Stomach (tissue), 9 donors: ENCODE results near the gene MAPK9. TPM values are rescaled to one million over a fixed set of nuclear protein-coding genes. Genes with fewer than 3 reads are reported as not detected.

Experiments used
- DNase-seq, 2 donors: peaks; one replicate each; pipeline versions ENCODE4 v3.0.0 to v3.0.0-alpha.2; 2013 to 2019
- H3K27ac ChIP-seq, 5 donors: fragments of 200-600 bp in 4 of 5; sonication (generic) in 4 of 5; one replicate each; pipeline ENCODE4 v1.5.1; 2013 to 2019; ENCODE audit warnings: mild to moderate bottlenecking in 1 of 5, moderate library complexity in 1 of 5
- H3K27me3 ChIP-seq, 3 donors: fragments of 200-600 bp; sonication (generic); one replicate each; pipeline ENCODE4 v1.5.1; 2017 to 2019; ENCODE audit warnings: mixed run types in 1 of 3
- H3K36me3 ChIP-seq, 4 donors: fragments of 200-600 bp; sonication (generic); 1 replicate in 3 of 4; 2 replicates in 1 of 4; pipeline ENCODE4 v1.5.1; 2016 to 2019
- H3K4me1 ChIP-seq, 4 donors: fragments of 200-600 bp; sonication (generic); one replicate each; pipeline ENCODE4 v1.5.1; 2016 to 2019
- H3K4me3 ChIP-seq, 4 donors: fragments of 200-600 bp; sonication (generic) in 3 of 4; one replicate each; pipeline ENCODE4 v1.5.1; 2016 to 2019; ENCODE audit warnings: mild to moderate bottlenecking in 1 of 4
- H3K9me3 ChIP-seq, 4 donors: fragments of 200-600 bp; sonication (generic); one replicate each; pipeline ENCODE4 v1.5.1; 2016 to 2019
- CTCF ChIP-seq, 7 experiments: fragments of 450-650 bp in 4 of 7; fragments of 200-600 bp in 3 of 7; sonication (generic) in 3 of 7; IDR thresholded peaks; one replicate each; pipeline ENCODE4 v1.5.1; 2016 to 2019; ENCODE audit warnings: antibody characterized with exemption in 7 of 7, control low read depth in 2 of 7, mild to moderate bottlenecking in 1 of 7
- EP300 ChIP-seq: sonication (generic); formaldehyde crosslinking; IDR thresholded peaks from one replicate; pipeline ENCODE4 v1.6.1; 2017; ENCODE audit warnings: antibody characterized with exemption
- POLR2A ChIP-seq, 4 donors: fragments of 450-650 bp; IDR thresholded peaks; one replicate each; pipeline ENCODE4 v1.6.1; 2016; ENCODE audit warnings: antibody characterized with exemption in 4 of 4, control low read depth in 2 of 4, mild to moderate bottlenecking in 1 of 4, moderate library complexity in 1 of 4
- POLR2AphosphoS5 ChIP-seq, 3 donors: sonication (generic); formaldehyde crosslinking; IDR thresholded peaks; one replicate each; pipeline ENCODE4 v1.6.1; 2016; ENCODE audit warnings: antibody characterized with exemption in 3 of 3
- WGBS, 5 donors: extraction: QIAGEN DNeasy Blood & Tissue Kit in 3 of 5; methylation state at CpG; one replicate each; pipeline versions ENCODE4 v1.1.5 to v1.1.7; 2013 to 2018; 5-methylcytosine and 5-hydroxymethylcytosine counted together
- intact Hi-C: fragments of 100-400 bp; cut with DNase I; formaldehyde crosslinking; loops from one replicate; pipeline ENCODE4 v1.15.1; 2023; ENCODE audit warnings: low total_unique reads
- polyA plus RNA-seq, 3 donors: library from polyadenylated mRNA; stranded (reverse); fragments of 200-250 nt; gene quantifications; one replicate each; pipeline ENCODE4 v1.2.3, GENCODE V29; 2013
- total RNA-seq, 5 donors: library from RNA; depleted of rRNA; stranded (reverse); fragments of >200 nt; gene quantifications; one replicate each; pipeline versions ENCODE4 v1.1.0 to v1.2.3, GENCODE V29; 2014 to 2016
- donor health status: healthy with polysubstance abuse.
- donor health status: Bipolar disorder and iron deficiency.
- donor health status: healthy.

MAPK9 gene
- total and polyA plus RNA-seq, 8 donors = 9.2 to 43.5 (median 22.3) TPM

- Histone ChIP-seq H3K4me1 (no peaks in the 10 kb centered on the region), H3K27ac (no peak overlapping the region), H3K9me3 (peaks cover 0 to 6% (median 0%) of the 10 kb centered on the region in 4 donors), H3K27me3 (peaks cover 0 to 19% (median 4%) of the 10 kb centered on the region in 3 donors), H3K4me3 (no peak overlapping the region), H3K36me3 (no peaks in the 10 kb centered on the region)
- intact Hi-C loops = no loop called here
- no peak for TF ChIP-seq CTCF (IDR thresholded peaks at IDR 0.05)
- WGBS, 5 donors = 93 to 97% (median 95%) methylated on average over 24 of the region's 24 CpGs
- no peak for DNase-seq
Measured at GRCh38 chr5:180193749-180194375, 98.0 kb downstream of the MAPK9 start.

GRCh38 chr5:180191716-180192115 is 100.2 kb downstream of the MAPK9 start:
- H3K4me3 ChIP-seq = no peak overlapping the region
- intact Hi-C loops = no loop called here
- H3K27me3 ChIP-seq = no peaks in the 10 kb centered on the region
- no peaks in the 10 kb centered on the region for H3K4me1 ChIP-seq
- TF ChIP-seq CTCF (IDR thresholded peaks at IDR 0.05) (no peak), EP300 (no peak), POLR2AphosphoS5 (IDR thresholded peaks at IDR 0.05) (no peak), POLR2A (IDR thresholded peaks at IDR 0.05) (no peak)
- H3K9me3 ChIP-seq = peaks cover 0 to 16% (median 8%) of the 10 kb centered on the region in 4 donors
- WGBS, 5 donors = 58 to 79% (median 59%) methylated on average over 6 of the region's 6 CpGs
- H3K27ac ChIP-seq = no peak overlapping the region
- DNase-seq = no peak
- H3K36me3 ChIP-seq = no peaks in the 10 kb centered on the region

- Histone ChIP-seq H3K27me3 (no peaks in the 10 kb centered on the region), H3K4me1 (no peaks in the 10 kb centered on the region), H3K36me3 (no peaks in the 10 kb centered on the region), H3K4me3 (no peak overlapping the region), H3K9me3 (peaks cover 0 to 25% (median 22%) of the 10 kb centered on the region in 4 donors), H3K27ac (no peak overlapping the region)
- no peak for TF ChIP-seq CTCF (IDR thresholded peaks at IDR 0.05)
- TF ChIP-seq EP300 = no peak
- TF ChIP-seq POLR2A (IDR thresholded peaks at IDR 0.05) = no peak
- no peak for TF ChIP-seq POLR2AphosphoS5 (IDR thresholded peaks at IDR 0.05)
- WGBS, 5 donors = 60 to 79% (median 71%) methylated on average over 2 of the region's 2 CpGs
- no peak for DNase-seq
- intact Hi-C loops = no loop called here
Measured at GRCh38 chr5:180187767-180188166, 104.1 kb downstream of the MAPK9 start.

Other genes starting within 250 kb of the MAPK9 start
- gene RNF130, start 220.3 kb downstream of the MAPK9 start, total RNA-seq = 10 to 100 TPM; 27.0 to 87.8 (median 73.2) TPM
- 10 to 100 TPM; 36.9 to 47.8 (median 39.5) TPM for gene RNF130, start 220.3 kb downstream of the MAPK9 start, polyA plus RNA-seq
- gene RASGEF1C, start 82.9 kb downstream of the MAPK9 start, total RNA-seq = 1 to 10 TPM in 2 of 5 donors, not detected in 3; 1.5 to 6.8 TPM
- under 1 TPM in 2 of 3 donors, not detected in 1; 0.20 to 0.25 TPM for gene RASGEF1C, start 82.9 kb downstream of the MAPK9 start, polyA plus RNA-seq
- 10 to 100 TPM in 4 of 5 donors, 1 to 10 TPM in 1; 3.5 to 54.5 (median 19.8) TPM for gene GFPT2, start 61.3 kb upstream of the MAPK9 start, total RNA-seq
- gene GFPT2, start 61.3 kb upstream of the MAPK9 start, polyA plus RNA-seq = 1 to 10 TPM; 3.5 to 4.7 (median 4.3) TPM
- 10 to 100 TPM; 11.6 to 38.2 (median 16.2) TPM for gene CNOT6, start 202.3 kb upstream of the MAPK9 start, total RNA-seq
- 1 to 10 TPM; 4.7 to 8.5 (median 7.3) TPM for gene CNOT6, start 202.3 kb upstream of the MAPK9 start, polyA plus RNA-seq